Endothelial cell (in vitro differentiated cells): ENCODE data around the gene STAG1. TPM values are rescaled to one million over a fixed set of nuclear protein-coding genes. Genes with fewer than 3 reads are reported as not detected.
"Not testable (repeated sequence)": the region's sequence is repeated elsewhere in the genome, so short reads cannot be mapped to it uniquely, and the experiment has no call there.

Experiments
- DNase-seq: peaks from one replicate; pipeline ENCODE4 v3.0.0; 2021; ENCODE audit warnings: low spot score
- H3K27ac Mint-ChIP-seq: one replicate; pipeline ENCODE4 v1.8.0; 2021; ENCODE audit warnings: mixed read lengths, inconsistent platforms; ENCODE audit not compliant: unreplicated experiment
- H3K27me3 Mint-ChIP-seq: one replicate; pipeline ENCODE4 v1.8.0; 2021; ENCODE audit warnings: mild to moderate bottlenecking, moderate library complexity, mixed read lengths, inconsistent platforms; ENCODE audit not compliant: unreplicated experiment
- H3K36me3 Mint-ChIP-seq: one replicate; pipeline ENCODE4 v1.8.0; 2021; ENCODE audit warnings: mild to moderate bottlenecking, low read depth, mixed read lengths, inconsistent platforms; ENCODE audit not compliant: unreplicated experiment
- H3K4me1 Mint-ChIP-seq: one replicate; pipeline ENCODE4 v1.8.0; 2021; ENCODE audit warnings: mild to moderate bottlenecking, mixed read lengths, inconsistent platforms; ENCODE audit not compliant: unreplicated experiment
- H3K4me3 Mint-ChIP-seq: one replicate; pipeline ENCODE4 v1.8.0; 2021; ENCODE audit warnings: mild to moderate bottlenecking, mixed read lengths, inconsistent platforms; ENCODE audit not compliant: unreplicated experiment
- H3K9me3 Mint-ChIP-seq: one replicate; pipeline ENCODE4 v1.8.0; 2021; ENCODE audit warnings: mixed read lengths, inconsistent platforms; ENCODE audit not compliant: unreplicated experiment
- total RNA-seq: library from RNA; stranded (reverse); fragmentation: NEBNext Ultra II Directional; extraction: Animal tissue kit (Norgen Biotek cat#: 25700); gene quantifications from one replicate; pipeline ENCODE4 v1.2.1, GENCODE V29; 2021; ENCODE audit not compliant: unreplicated experiment
- TF ChIP-seq, protein P1 (sequence below): fragments of 200-600 bp; sonication (generic); IDR thresholded peaks from one replicate; pipeline ENCODE4 v1.5.0; 2021; ENCODE audit warnings: antibody characterized with exemption; ENCODE audit not compliant: unreplicated experiment

The STAG1 gene
- total RNA-seq, 1 donor from 2014 or later = 30.0 TPM

DNA sequence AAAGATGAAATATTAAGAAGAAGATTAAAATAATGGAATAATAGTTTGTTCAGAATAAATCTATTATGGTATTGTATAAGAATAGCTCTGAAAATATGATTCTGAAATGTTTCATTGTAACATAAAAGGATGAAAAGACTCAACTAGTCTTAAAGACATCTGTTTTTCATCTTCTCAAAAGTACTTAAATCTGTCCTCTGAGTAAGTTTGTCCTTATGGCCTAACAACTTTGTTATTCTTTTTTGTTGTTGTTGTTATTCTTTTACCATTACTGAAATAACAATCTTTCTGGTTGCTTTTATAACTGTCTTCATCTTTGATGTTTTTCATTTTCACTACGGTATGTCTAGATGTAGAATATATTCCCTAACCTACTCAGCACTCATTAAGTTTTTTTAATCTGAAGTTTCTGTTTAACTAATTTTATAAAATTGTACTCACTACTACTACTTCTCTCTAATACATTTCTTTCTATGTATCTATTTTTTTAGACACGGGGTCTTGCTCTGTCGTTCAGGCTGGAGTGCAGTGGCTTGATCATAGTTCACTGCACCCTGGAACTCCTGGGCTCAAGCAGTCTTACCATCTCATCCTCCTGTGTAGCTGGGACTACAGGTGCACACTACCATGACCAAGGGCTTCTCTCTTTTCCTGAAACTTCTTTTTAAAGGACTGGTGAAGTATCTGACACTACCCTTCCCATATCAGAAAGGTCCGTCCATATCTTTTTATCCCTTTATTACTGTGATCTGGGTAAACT is 261.4 kb downstream of the STAG1 start:
- TF ChIP-seq, protein P1, sequence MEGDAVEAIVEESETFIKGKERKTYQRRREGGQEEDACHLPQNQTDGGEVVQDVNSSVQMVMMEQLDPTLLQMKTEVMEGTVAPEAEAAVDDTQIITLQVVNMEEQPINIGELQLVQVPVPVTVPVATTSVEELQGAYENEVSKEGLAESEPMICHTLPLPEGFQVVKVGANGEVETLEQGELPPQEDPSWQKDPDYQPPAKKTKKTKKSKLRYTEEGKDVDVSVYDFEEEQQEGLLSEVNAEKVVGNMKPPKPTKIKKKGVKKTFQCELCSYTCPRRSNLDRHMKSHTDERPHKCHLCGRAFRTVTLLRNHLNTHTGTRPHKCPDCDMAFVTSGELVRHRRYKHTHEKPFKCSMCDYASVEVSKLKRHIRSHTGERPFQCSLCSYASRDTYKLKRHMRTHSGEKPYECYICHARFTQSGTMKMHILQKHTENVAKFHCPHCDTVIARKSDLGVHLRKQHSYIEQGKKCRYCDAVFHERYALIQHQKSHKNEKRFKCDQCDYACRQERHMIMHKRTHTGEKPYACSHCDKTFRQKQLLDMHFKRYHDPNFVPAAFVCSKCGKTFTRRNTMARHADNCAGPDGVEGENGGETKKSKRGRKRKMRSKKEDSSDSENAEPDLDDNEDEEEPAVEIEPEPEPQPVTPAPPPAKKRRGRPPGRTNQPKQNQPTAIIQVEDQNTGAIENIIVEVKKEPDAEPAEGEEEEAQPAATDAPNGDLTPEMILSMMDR = no peak
- no peak for DNase-seq
- Mint-ChIP-seq H3K4me1 (no peaks in the 10 kb centered on the region), H3K9me3 (peaks cover under 1% of the 10 kb centered on the region), H3K27me3 (no peaks in the 10 kb centered on the region), H3K36me3 (peaks cover 32% of the 10 kb centered on the region), H3K4me3 (no peak overlapping the region), H3K27ac (no peak overlapping the region)

DNA sequence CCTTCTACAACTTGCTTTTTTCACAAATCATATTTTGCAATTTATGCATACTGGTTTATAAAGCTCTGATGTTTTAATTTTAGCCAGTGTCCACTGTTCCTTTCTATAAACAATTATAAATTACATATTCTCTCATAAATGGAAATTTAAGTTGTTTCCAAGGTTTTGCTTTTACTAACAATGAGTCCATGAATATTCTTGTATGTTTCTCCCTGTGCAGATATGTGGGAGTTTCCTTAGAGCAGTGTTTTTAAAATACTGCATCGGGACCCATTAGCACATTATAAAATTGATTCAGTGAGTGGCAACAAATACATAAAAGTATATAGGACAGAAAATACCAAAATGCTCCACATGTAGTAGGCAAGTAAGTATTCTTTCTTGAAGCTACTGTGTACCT is 266.4 kb downstream of the STAG1 start:
- peaks cover 27% of the 10 kb centered on the region for H3K36me3 Mint-ChIP-seq
- H3K27me3 Mint-ChIP-seq = no peaks in the 10 kb centered on the region
- peaks cover 5% of the 10 kb centered on the region for H3K9me3 Mint-ChIP-seq
- H3K4me1 Mint-ChIP-seq = no peaks in the 10 kb centered on the region
- H3K27ac Mint-ChIP-seq = no peak overlapping the region
- DNase-seq = no peak
- H3K4me3 Mint-ChIP-seq = no peak overlapping the region
- TF ChIP-seq, protein P1 = no peak

DNA sequence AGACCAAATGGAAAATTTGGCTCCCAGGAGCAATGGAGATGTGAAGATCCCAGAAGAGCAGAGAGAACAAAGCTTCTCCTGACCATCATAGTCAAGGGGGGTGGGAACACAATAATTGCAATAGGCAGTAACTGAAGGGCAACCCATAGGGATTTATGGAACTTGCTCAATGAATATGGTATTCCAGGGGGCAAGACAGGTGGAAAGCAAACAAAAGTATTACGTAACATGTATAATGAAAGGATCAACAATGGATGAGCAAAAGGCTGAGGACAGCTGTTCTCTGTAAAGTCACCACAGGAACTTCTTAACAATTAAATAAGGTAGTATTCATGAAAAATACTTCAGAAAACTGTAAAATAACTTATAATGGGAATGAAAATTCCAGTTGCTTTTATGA is 275.9 kb downstream of the STAG1 start:
- Mint-ChIP-seq H3K27me3 (peaks cover 1% of the 10 kb centered on the region), H3K27ac (no peak overlapping the region), H3K36me3 (peaks cover 33% of the 10 kb centered on the region), H3K4me3 (no peak overlapping the region), H3K9me3 (no peaks in the 10 kb centered on the region), H3K4me1 (no peaks in the 10 kb centered on the region)
- TF ChIP-seq, protein P1 = no peak
- DNase-seq = no peak

DNA sequence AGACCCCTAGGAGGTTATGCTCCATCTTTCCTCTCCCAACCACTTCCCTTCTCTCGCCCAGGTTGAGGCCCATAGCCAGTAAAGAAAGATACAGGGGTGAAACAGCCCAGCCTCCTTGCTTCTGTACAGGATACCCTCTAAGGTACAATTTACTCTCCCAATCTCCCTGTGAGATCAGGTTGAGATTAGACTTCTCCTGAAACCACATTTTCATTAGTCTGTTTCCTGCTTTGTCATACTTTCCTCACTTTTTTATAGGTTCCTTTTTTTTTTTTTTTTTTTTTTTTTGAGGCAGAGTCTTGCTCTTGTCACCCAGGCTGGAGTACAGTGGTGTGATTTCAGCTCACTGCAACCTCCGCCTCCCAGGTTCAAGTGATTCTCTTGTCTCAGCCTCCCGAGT is 277.3 kb downstream of the STAG1 start:
- H3K27ac Mint-ChIP-seq, H3K27me3 Mint-ChIP-seq, DNase-seq, H3K4me1 Mint-ChIP-seq, H3K9me3 Mint-ChIP-seq, H3K4me3 Mint-ChIP-seq: not testable (repeated sequence)
- H3K36me3 Mint-ChIP-seq = peaks cover 35% of the 10 kb centered on the region

DNA sequence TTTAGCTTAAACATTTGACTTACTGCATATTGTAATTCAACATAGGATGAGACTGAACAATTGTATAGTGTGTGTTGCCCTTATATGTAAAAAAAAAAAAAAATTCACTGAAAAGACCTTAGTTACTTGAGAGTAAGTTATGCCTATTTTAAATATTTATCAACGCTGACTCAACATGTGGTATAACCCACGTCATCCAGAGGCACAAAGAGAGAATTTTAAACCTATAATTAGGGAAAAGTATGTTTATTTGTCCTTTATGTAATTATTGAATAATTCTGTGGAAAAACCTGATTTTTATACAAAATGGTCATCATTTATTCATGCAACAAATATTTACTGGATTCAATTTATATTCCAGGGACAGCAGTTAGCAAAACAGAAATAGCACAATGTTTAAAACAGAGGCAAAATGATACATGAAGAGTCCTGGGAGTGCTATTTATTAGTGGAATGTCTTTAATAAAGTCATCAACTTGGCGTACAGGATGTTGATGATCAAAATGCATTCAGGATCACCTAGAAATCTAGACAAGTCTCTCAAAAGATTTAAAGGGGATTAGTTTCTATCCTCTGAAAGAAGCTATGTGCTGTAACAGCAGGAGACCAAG is 278.4 kb downstream of the STAG1 start:
- DNase-seq = no peak
- Mint-ChIP-seq H3K9me3 (no peaks in the 10 kb centered on the region), H3K4me1 (no peaks in the 10 kb centered on the region), H3K4me3 (no peak overlapping the region), H3K27me3 (peaks cover 2% of the 10 kb centered on the region), H3K36me3 (peaks cover 35% of the 10 kb centered on the region), H3K27ac (no peak overlapping the region)
- TF ChIP-seq, protein P1 = no peak
